ENCODE data around the gene SNAPIN. TPM values are rescaled to one million over a fixed set of nuclear protein-coding genes. Genes with fewer than 3 reads are reported as not detected.

The SNAPIN gene
- 10 to 100 TPM; 14.6 to 33.2 (median 18.0) TPM for total RNA-seq
- long read RNA-seq, transcript SNAPIN-201 (4 exons, 1,030 nt) = major isoform, 8 of 8 reads
- long read RNA-seq, partial matches to known transcripts = 0 of 8 reads
- long read RNA-seq, other reads (novel, unspliced or antisense) = 0 of 8 reads

GRCh38 chr1:153658400-153659174, at the start of gene SNAPIN:
Gene SNAPIN (plus strand): TSS chr1:153658703. CDS start chr1:153658744, 41 bp downstream.
- peaks cover 0 to 26% (median 17%) of the 10 kb centered on the region in 4 donors for H3K36me3 ChIP-seq
- TF ChIP-seq POLR2A (IDR thresholded peaks at IDR 0.05) (peak; percentile 63), CTCF (IDR thresholded peaks at IDR 0.05) (peak in 3 of 4 donors; percentile 17 to 25 (median 25))
- intact Hi-C loops (cut with DNase I) = no loop called here
- H3K4me1 ChIP-seq = peaks cover 0 to 12% (median 0%) of the 10 kb centered on the region in 4 donors
- H3K4me3 ChIP-seq = peak within 1 kb of the TSS; percentile 71 to 86 (median 77)
- peak within 1 kb of the TSS; percentile 85 to 96 (median 93) for H3K27ac ChIP-seq
- no peaks in the 10 kb centered on the region for H3K27me3 ChIP-seq
- DNase-seq (peak; percentile 90 to 93 (median 90)), ATAC-seq (peak; percentile 94 to 97 (median 96))
- 3% methylated on average over 42 of the region's 53 CpGs for WGBS (ENCODE audit: insufficient coverage, low coverage, low lambda C conversion rate, missing lambda C conversion rate)
- no peaks in the 10 kb centered on the region for H3K9me3 ChIP-seq

- 16% methylated on average over 8 of the region's 19 CpGs for WGBS (ENCODE audit: insufficient coverage, low coverage, low lambda C conversion rate, missing lambda C conversion rate)
- TF ChIP-seq CTCF (IDR thresholded peaks at IDR 0.05) = no peak
- TF ChIP-seq POLR2A (IDR thresholded peaks at IDR 0.05) = peak; percentile 65
- ATAC-seq (peak; percentile 82 to 91 (median 88)), DNase-seq (peak; percentile 95 to 96 (median 96))
- intact Hi-C loops (cut with DNase I) = no loop called here
- H3K4me1 ChIP-seq = peaks cover 0 to 31% (median 14%) of the 10 kb centered on the region in 4 donors
- no peaks in the 10 kb centered on the region for H3K27me3 ChIP-seq
- peaks cover 0 to 14% (median 5%) of the 10 kb centered on the region in 4 donors for H3K36me3 ChIP-seq
- peak overlapping the region; percentile 92 to 98 (median 94) for H3K27ac ChIP-seq
- H3K4me3 ChIP-seq = peak overlapping the region; percentile 36 to 60 (median 55)
- no peaks in the 10 kb centered on the region for H3K9me3 ChIP-seq
Measured at GRCh38 chr1:153608742-153609584, 49.5 kb upstream of the SNAPIN start.

GRCh38 chr1:153609585-153609907, 49.0 kb upstream of the SNAPIN start:
- peaks cover 0 to 14% (median 5%) of the 10 kb centered on the region in 4 donors for H3K36me3 ChIP-seq
- no peaks in the 10 kb centered on the region for H3K9me3 ChIP-seq
- intact Hi-C loops (cut with DNase I) = no loop called here
- peak overlapping the region; percentile 36 to 60 (median 55) for H3K4me3 ChIP-seq
- 59% methylated on average over 6 of the region's 6 CpGs for WGBS (ENCODE audit: insufficient coverage, low coverage, low lambda C conversion rate, missing lambda C conversion rate)
- H3K27ac ChIP-seq = peak overlapping the region; percentile 92 to 98 (median 94)
- no peaks in the 10 kb centered on the region for H3K27me3 ChIP-seq
- peaks cover 0 to 31% (median 14%) of the 10 kb centered on the region in 4 donors for H3K4me1 ChIP-seq
- ATAC-seq (no peak), DNase-seq (no peak)
- TF ChIP-seq POLR2A (IDR thresholded peaks at IDR 0.05) (no peak), CTCF (IDR thresholded peaks at IDR 0.05) (no peak)

- TF ChIP-seq CTCF (IDR thresholded peaks at IDR 0.05) (no peak), POLR2A (IDR thresholded peaks at IDR 0.05) (no peak)
- Histone ChIP-seq H3K27me3 (no peaks in the 10 kb centered on the region), H3K36me3 (peaks cover 0 to 14% (median 5%) of the 10 kb centered on the region in 4 donors), H3K4me3 (no peak overlapping the region), H3K9me3 (no peaks in the 10 kb centered on the region), H3K4me1 (peaks cover 0 to 31% (median 14%) of the 10 kb centered on the region in 4 donors), H3K27ac (peak overlapping the region; percentile 34 to 94 (median 92))
- intact Hi-C loops (cut with DNase I) = no loop called here
- ATAC-seq (no peak), DNase-seq (no peak)
- 20% methylated on average over 1 of the region's 4 CpGs for WGBS (ENCODE audit: insufficient coverage, low coverage, low lambda C conversion rate, missing lambda C conversion rate)
Measured at GRCh38 chr1:153610334-153610733, 48.2 kb upstream of the SNAPIN start.

Measured in right lobe of liver (tissue), 6 donors.